Smooth muscle cell of trachea (primary cell): ENCODE results near the gene LIM2. TPM values are rescaled to one million over a fixed set of nuclear protein-coding genes. Genes with fewer than 3 reads are reported as not detected.

Experiments used
- total RNA-seq: library from RNA; depleted of rRNA; stranded (reverse); fragments of >200 nt; gene quantifications from 2 replicates; pipeline ENCODE4 v1.2.1, GENCODE V29; 2014

Gene LIM2, protein sequence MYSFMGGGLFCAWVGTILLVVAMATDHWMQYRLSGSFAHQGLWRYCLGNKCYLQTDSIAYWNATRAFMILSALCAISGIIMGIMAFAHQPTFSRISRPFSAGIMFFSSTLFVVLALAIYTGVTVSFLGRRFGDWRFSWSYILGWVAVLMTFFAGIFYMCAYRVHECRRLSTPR
- not detected in 2 replicates for total RNA-seq

DNA sequence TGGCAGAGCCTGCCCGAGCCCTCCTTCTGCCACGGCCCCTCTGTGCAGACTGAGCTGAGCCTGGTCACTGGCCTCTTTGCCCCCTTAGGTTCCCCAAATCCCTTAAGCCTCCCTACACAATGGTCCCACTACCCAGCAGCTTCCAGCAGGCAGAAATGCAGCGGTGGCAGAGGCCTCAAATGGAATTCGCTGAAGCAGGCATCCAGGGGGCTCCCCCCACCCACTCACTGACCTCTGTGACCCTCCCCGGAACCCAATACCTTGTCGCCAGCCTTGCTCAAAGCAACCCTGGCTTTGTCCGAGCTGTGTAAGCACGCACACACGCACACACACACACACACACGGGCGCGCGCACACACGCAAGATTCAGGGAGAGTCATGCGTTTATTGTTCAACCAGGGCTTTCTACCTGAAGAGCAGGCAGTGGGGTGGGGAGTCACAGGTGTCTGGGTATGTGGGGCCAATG lies at the start of gene LIM2:
LIM2 (minus strand) TSS at position 51 of the 466 bp plus-strand sequence. CDS start 531 bp downstream, outside the sequence.

GRCh38 chr19:51417107-51417809 lies 29.5 kb upstream of the LIM2 start, which contains the start of gene SIGLEC10:
Gene SIGLEC10 (minus strand): TSS chr19:51417642. CDS start chr19:51417581, 61 bp downstream.

DNA sequence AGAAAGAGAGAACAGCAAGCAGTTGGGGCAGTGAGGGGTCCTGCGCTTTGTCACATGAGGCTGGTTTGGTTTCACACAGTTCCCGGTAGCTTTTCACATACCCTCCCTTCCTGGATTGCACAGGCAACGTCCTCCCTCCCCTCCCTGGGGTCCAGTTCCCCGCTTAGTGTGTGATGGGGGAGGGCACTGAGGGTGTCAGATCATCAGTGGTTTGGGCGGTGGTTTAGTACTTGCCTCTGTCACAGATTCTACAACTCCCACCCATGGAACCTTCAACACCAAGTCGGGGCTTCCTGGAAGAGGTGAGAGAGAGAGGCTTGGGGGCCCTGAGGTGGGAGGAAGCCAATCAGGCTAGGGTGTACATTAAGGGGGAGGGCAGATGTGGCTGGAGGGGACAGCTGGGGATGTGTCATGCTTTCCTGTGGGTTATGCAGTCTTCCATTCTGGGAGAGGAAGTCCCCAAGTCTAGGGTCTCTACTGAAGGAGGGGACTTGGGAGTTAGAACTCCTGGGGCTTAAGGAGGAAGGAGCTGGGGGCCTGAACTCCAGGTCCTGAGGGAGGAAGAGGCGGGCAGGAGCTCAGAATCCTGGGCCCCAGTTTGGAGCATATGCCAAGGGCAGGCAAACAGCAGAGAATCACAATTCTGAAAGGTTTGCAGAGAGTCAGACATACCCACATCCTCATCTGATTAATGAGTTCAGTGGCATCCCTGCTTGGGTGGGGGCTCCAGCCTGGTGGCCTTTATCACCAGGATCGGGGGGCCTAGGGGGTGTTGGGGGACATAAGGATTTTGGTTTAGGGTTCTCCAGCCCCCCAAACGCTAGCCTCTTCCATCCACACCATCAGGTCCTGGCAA lies 14.9 kb downstream of the LIM2 start, which contains the start of gene NKG7:
NKG7 (minus strand) TSS at position 6 of the 856 bp plus-strand sequence. CDS start 119 bp downstream, outside the sequence.

DNA sequence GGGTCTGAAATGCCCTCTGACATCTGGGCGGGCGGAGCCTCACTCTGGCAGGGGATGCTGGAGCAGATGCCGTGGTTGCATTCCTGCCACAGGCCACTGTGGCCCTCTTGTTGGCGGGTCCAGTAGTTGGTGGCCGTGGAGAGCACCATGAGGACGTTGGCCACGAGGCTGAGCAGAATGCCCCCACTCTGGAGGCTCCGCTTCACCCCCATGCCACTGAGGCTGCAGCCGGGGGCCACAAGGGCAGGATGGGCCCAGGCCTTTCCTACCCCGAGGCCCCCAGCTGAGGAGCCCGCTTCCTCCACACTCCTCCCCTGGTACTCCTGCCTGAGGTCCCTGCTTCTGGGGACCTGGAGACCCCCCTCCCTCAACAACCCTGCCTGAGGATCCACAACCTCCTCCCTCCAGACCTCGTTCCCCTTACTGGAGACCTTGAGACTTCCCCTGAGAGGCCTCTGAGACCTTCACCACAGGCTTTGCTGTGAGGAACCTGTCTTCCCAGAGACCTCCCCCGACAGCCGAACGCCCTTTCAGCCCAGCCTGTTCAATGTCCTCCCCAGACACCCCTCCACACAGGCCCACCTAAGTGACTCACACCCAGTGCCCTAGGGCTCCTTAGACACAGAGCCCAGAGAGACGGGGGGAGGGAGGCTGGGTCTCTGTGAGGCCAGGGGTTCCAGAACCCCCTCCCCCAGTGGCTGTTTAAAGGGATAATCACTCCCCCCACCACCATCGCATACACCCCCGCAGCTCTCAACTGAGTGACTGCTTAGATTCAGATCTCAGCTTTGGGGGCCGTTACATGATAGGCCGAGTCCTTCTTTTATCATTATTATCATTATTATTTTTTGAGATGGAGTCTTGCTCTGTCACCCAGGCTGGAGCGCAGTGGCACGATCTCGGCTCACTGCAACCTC lies 19.1 kb downstream of the LIM2 start, which contains the start of gene CLDND2:
CLDND2 (minus strand) TSS at position 638 of the 917 bp plus-strand sequence; CDS start at position 212, 426 bp downstream.

DNA sequence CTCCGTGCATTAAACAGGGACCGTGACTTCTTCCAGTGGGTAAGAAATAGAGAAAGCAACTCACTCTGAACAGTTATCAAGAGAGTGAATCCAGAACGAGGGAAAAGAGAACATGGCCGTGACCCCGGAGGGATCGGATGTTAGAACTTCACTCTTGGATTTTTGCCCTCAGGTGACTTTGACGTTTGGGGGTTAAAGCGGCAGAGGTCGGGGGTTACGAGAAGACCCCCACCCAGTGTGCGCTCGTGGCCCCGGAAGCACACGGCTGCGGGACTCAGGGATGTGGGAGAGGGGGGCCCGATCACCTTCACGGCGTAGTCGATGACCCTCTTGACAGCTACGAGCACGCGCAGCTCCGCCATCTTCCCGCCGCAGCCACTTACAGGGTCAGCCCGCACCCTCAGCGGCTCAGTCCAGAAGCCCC lies 21.8 kb downstream of the LIM2 start, which contains the start of gene ETFB:
ETFB (minus strand) TSS at position 424 of the 424 bp plus-strand sequence; CDS start at position 362, 62 bp downstream.

GRCh38 chr19:51341976-51342580 lies 45.7 kb downstream of the LIM2 start, which contains the start of gene VSIG10L:
Gene VSIG10L (minus strand): TSS chr19:51342139. CDS start chr19:51342124, 15 bp downstream.

Other genes starting within 250 kb of the LIM2 start
- not detected in 2 replicates for gene SIGLEC7, start 245.7 kb downstream of the LIM2 start, total RNA-seq
- not detected in 2 replicates for gene CD33, start 162.9 kb downstream of the LIM2 start, total RNA-seq
- gene SIGLECL1, start 136.9 kb downstream of the LIM2 start, total RNA-seq, result not detected in 2 replicates
- gene IGLON5, start 76.3 kb downstream of the LIM2 start, total RNA-seq, result not detected in 2 replicates
- 0.44 and 1.2 TPM in 2 replicates for gene VSIG10L, start 45.8 kb downstream of the LIM2 start, total RNA-seq
- gene ETFB, start 21.6 kb downstream of the LIM2 start, total RNA-seq, result 153 and 193 TPM in 2 replicates
- gene CLDND2, start 19.0 kb downstream of the LIM2 start, total RNA-seq, result not detected in 2 replicates
- not detected in 2 replicates for gene NKG7, start 15.3 kb downstream of the LIM2 start, total RNA-seq
- gene C19orf84, start 2.6 kb upstream of the LIM2 start, total RNA-seq, result not detected in 2 replicates
- gene SIGLEC10, start 29.7 kb upstream of the LIM2 start, total RNA-seq, result not detected in 2 replicates
- not detected in 2 replicates for gene SIGLEC8, start 70.5 kb upstream of the LIM2 start, total RNA-seq
- not detected in 2 replicates for gene CEACAM18, start 90.6 kb upstream of the LIM2 start, total RNA-seq
- not detected in 2 replicates for gene SIGLEC12, start 113.8 kb upstream of the LIM2 start, total RNA-seq
- not detected in 2 replicates for gene SIGLEC6, start 143.7 kb upstream of the LIM2 start, total RNA-seq
- gene ZNF175, start 183.3 kb upstream of the LIM2 start, total RNA-seq, result 4.8 and 8.7 TPM in 2 replicates
- not detected in 2 replicates for gene SIGLEC5, start 242.4 kb upstream of the LIM2 start, total RNA-seq